SU-DHL-6 (cell line): ENCODE data around the gene SLC27A4.

ENCODE experiments used
- CTCF ChIP-seq: fragments of 200-600 bp; sonication (generic); IDR thresholded peaks from one replicate; pipeline ENCODE4 v1.5.1; 2017; ENCODE audit warnings: antibody characterized with exemption, mild to moderate bottlenecking, low read length, moderate library complexity; ENCODE audit not compliant: insufficient read depth, poor library complexity, severe bottlenecking
- EZH2phosphoT487 ChIP-seq: fragments of 200-600 bp; sonication (generic), shearing (Covaris generic); conservative IDR thresholded peaks from 2 replicates; pipeline ENCODE4 v1.6.1; 2018; ENCODE audit warnings: mild to moderate bottlenecking, antibody characterized with exemption, low read length, moderate library complexity, mixed read lengths

GRCh38 chr9:128317629-128318028 lies 22.7 kb upstream of the SLC27A4 start:
- TF ChIP-seq CTCF (no peak), EZH2phosphoT487 (no peak)
